ENCODE results near the gene CASZ1. TPM values are rescaled to one million over a fixed set of nuclear protein-coding genes. Genes with fewer than 3 reads are reported as not detected.
A peak's percentile ranks its signal among the peaks of the same experiment; 100 is the strongest.

CASZ1 gene
- total and polyA plus RNA-seq, 4 donors, result 3.4 to 39.0 (median 13.8) TPM

- Histone ChIP-seq H3K27me3 (ENCODE audit: control insufficient read depth in 1 of 2, insufficient read depth in 2 of 2, low read length in 1 of 2) (no peaks in the 10 kb centered on the region), H3K36me3 (ENCODE audit: control insufficient read depth in 1 of 2, insufficient read depth in 2 of 2, low read length in 1 of 2) (no peaks in the 10 kb centered on the region), H3K4me1 (ENCODE audit: control insufficient read depth in 1 of 2, insufficient read depth in 2 of 2, low read length in 2 of 2) (no peaks in the 10 kb centered on the region), H3K9me3 (ENCODE audit: control insufficient read depth, low read length) (no peaks in the 10 kb centered on the region), H3K27ac (ENCODE audit: low read depth in 1 of 2, low read length in 2 of 2) (no peak overlapping the region), H3K4me3 (ENCODE audit: low read length in 2 of 2) (no peak overlapping the region)
- ATAC-seq (ENCODE audit: low FRiP score) (no peak), DNase-seq (no peak)
- 94 to 96% methylated on average over 7 of the region's 7 CpGs for WGBS, 2 donors
- intact Hi-C loops (cut with DNase I), result loop anchor here (10.0 kb wide), 3 partner anchors 172 to 1112 kb away; partner anchors contain the start of genes CLSTN1 (in 1 of the 2) and TMEM201 (in 1 of the 2)
These were observed 99.5 kb downstream of the CASZ1 start for GRCh38 chr1:10696977-10697376.

DNA sequence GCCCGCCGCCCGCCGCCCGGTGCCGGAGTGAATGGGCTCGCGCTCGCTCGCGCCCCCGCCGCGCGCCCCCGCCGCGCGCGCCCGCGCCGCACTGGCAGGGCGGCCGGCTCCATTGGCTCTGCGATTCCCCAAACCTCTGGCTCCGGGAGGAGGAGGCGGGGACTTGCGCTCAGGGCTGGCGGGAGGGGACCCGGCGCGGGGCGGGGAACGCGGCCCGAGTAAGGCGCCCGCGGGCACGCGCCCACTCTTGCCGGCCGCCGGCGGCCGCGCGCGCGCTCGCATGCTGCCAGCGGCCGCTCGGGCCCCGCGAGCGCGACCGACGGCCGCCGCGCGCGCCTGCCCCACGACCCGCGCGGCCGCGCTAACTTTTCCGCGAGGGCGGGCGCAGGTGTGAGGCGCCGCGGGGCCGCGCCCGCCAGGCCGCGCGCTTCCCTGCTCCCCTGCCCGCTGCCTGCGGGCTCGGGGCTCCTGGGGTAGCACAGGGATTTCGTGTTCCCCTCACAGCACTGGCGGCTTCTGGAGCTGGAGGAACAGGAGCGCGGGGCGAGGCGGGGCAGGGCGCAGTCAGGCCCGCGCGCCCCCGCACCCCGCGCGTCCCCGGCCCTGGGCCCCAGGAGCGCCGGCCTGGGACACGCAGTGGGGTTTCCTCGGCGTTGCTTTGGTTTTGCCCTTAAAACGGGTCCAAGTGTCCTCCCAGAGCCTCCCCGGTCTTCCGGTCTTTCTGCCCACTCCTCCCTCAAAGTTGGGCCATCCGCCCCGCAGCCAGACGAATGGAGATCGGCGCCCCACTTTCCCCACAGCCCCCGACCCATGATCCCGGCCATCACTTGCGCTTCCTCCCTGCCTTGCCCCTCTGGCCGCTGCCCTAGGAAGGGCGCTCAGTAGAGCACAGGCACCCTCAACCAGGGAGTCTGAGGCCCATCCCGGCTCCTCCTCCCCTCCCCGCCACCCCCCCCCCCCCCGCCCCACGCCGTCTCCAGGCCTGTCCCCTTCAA lies 101.5 kb downstream of the CASZ1 start:
- Histone ChIP-seq H3K4me3 (ENCODE audit: low read length in 2 of 2) (peak overlapping the region; percentile 54 to 79), H3K27ac (ENCODE audit: low read depth in 1 of 2, low read length in 2 of 2) (peak overlapping the region in 1 of 2 donors; percentile 63), H3K9me3 (ENCODE audit: control insufficient read depth, low read length) (no peaks in the 10 kb centered on the region), H3K36me3 (ENCODE audit: control insufficient read depth in 1 of 2, insufficient read depth in 2 of 2, low read length in 1 of 2) (no peaks in the 10 kb centered on the region), H3K27me3 (ENCODE audit: control insufficient read depth in 1 of 2, insufficient read depth in 2 of 2, low read length in 1 of 2) (no peaks in the 10 kb centered on the region), H3K4me1 (ENCODE audit: control insufficient read depth in 1 of 2, insufficient read depth in 2 of 2, low read length in 2 of 2) (no peaks in the 10 kb centered on the region)
- intact Hi-C loops (cut with DNase I), result loop anchor here (5.0 to 10.0 kb wide), 4 partner anchors 63 to 1110 kb away; partner anchors contain the start of genes CLSTN1 (in 1 of the 2) and TMEM201 (in 1 of the 2)
- DNase-seq (peak; percentile 95 to 97), ATAC-seq (ENCODE audit: low FRiP score) (peak; percentile 85)
- WGBS, 2 donors, result 3% methylated on average over 29 to 126 of the region's 126 CpGs

DNA sequence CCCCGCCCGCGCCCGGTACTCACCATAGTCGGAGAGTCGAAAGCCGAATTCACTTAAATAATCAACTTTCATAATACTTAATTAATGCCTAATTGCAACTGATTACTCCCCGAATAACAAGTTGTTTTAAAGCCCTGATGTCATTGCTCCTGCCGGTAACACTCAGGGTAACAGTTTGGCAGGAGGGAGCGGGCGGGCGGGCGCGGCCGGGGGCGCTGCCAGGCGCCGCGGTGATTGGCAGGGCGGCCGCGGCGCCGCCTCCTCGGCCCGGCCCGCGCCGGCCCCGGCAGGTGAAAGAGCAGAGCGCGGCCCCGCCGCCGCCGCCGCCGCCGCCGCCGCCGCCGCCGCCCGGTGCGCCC lies 102.2 kb downstream of the CASZ1 start:
- WGBS, 2 donors, result 0 to 1% methylated on average over 26 to 46 of the region's 46 CpGs
- Histone ChIP-seq H3K36me3 (ENCODE audit: control insufficient read depth in 1 of 2, insufficient read depth in 2 of 2, low read length in 1 of 2) (no peaks in the 10 kb centered on the region), H3K27me3 (ENCODE audit: control insufficient read depth in 1 of 2, insufficient read depth in 2 of 2, low read length in 1 of 2) (no peaks in the 10 kb centered on the region), H3K4me3 (ENCODE audit: low read length in 2 of 2) (peak overlapping the region; percentile 79 to 91), H3K4me1 (ENCODE audit: control insufficient read depth in 1 of 2, insufficient read depth in 2 of 2, low read length in 2 of 2) (no peaks in the 10 kb centered on the region), H3K27ac (ENCODE audit: low read depth in 1 of 2, low read length in 2 of 2) (no peak overlapping the region), H3K9me3 (ENCODE audit: control insufficient read depth, low read length) (no peaks in the 10 kb centered on the region)
- intact Hi-C loops (cut with DNase I), result loop anchor here (5.0 to 10.0 kb wide), 4 partner anchors 62 to 1109 kb away; partner anchors contain the start of genes CLSTN1 (in 1 of the 2) and TMEM201 (in 1 of the 2)
- no peak for DNase-seq
- no peak for ATAC-seq (ENCODE audit: low FRiP score)

- Histone ChIP-seq H3K9me3 (ENCODE audit: control insufficient read depth, low read length) (no peaks in the 10 kb centered on the region), H3K4me1 (ENCODE audit: control insufficient read depth in 1 of 2, insufficient read depth in 2 of 2, low read length in 2 of 2) (no peaks in the 10 kb centered on the region), H3K27me3 (ENCODE audit: control insufficient read depth in 1 of 2, insufficient read depth in 2 of 2, low read length in 1 of 2) (no peaks in the 10 kb centered on the region), H3K27ac (ENCODE audit: low read depth in 1 of 2, low read length in 2 of 2) (peak overlapping the region in 1 of 2 donors; percentile 66), H3K4me3 (ENCODE audit: low read length in 2 of 2) (peak overlapping the region; percentile 79 to 91), H3K36me3 (ENCODE audit: control insufficient read depth in 1 of 2, insufficient read depth in 2 of 2, low read length in 1 of 2) (no peaks in the 10 kb centered on the region)
- no peak for ATAC-seq (ENCODE audit: low FRiP score)
- peak; percentile 66 to 86 for DNase-seq
- intact Hi-C loops (cut with DNase I), result loop anchor here (5.0 to 10.0 kb wide), 4 partner anchors 61 to 1109 kb away; partner anchors contain the start of genes CLSTN1 (in 1 of the 2) and TMEM201 (in 1 of the 2)
- 0 to 1% methylated on average over 75 to 79 of the region's 79 CpGs for WGBS, 2 donors
These were observed 102.8 kb downstream of the CASZ1 start for GRCh38 chr1:10693497-10694273.

DNA sequence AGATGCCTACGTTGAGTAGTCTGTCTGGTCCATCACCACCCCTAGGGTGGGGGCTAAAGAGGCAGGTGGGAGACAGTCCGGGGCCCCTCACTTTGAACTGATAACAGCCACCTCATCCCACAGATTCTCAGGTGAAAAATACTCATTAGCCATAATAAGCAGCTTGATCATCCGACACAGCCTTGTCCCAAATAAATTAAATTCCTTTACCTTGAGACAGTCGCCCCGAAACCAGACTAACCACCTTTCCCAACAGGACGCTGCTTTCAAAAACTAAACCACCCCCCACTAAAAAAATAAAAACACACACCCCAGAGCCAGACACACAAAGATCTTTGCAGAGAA lies 103.3 kb downstream of the CASZ1 start:
- Histone ChIP-seq H3K9me3 (ENCODE audit: control insufficient read depth, low read length) (no peaks in the 10 kb centered on the region), H3K27ac (ENCODE audit: low read depth in 1 of 2, low read length in 2 of 2) (no peak overlapping the region), H3K4me1 (ENCODE audit: control insufficient read depth in 1 of 2, insufficient read depth in 2 of 2, low read length in 2 of 2) (no peaks in the 10 kb centered on the region), H3K27me3 (ENCODE audit: control insufficient read depth in 1 of 2, insufficient read depth in 2 of 2, low read length in 1 of 2) (no peaks in the 10 kb centered on the region), H3K4me3 (ENCODE audit: low read length in 2 of 2) (peak overlapping the region; percentile 79 to 91), H3K36me3 (ENCODE audit: control insufficient read depth in 1 of 2, insufficient read depth in 2 of 2, low read length in 1 of 2) (no peaks in the 10 kb centered on the region)
- WGBS, 2 donors, result 51 to 54% methylated on average over 6 of the region's 6 CpGs
- DNase-seq (no peak), ATAC-seq (ENCODE audit: low FRiP score) (no peak)
- intact Hi-C loops (cut with DNase I), result loop anchor here (5.0 to 10.0 kb wide), 4 partner anchors 61 to 1108 kb away; partner anchors contain the start of genes CLSTN1 (in 1 of the 2) and TMEM201 (in 1 of the 2)

DNA sequence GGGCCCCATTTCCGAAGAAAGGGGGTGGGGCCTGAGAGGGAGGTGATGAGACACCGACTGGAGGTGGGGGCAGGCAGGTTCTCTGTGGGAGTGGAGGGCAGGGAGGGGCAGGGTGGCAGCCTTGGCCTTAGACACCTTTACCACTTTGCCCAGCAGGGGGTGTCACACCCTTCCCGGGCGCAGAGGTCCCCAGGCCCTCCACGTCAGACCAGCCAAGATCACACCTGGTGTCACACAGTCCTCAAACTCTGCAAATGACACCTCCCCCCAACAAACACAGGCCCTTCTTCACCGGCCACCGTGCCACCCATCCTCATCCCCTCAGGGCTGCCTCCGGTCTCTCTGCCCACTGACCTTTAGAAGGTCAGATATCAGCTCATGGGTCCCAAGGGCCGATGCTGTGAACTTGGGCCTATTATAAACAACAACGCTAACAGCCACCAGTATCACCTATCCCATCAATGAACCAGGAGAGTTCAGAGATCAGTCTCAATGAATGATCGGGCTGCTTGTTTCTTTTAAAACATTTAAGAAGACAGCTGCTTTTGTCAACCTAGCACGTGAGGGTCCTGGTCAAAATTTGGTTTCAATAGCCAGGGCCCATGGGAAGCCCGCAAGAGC lies 103.9 kb downstream of the CASZ1 start:
- Histone ChIP-seq H3K27me3 (ENCODE audit: control insufficient read depth in 1 of 2, insufficient read depth in 2 of 2, low read length in 1 of 2) (no peaks in the 10 kb centered on the region), H3K27ac (ENCODE audit: low read depth in 1 of 2, low read length in 2 of 2) (no peak overlapping the region), H3K36me3 (ENCODE audit: control insufficient read depth in 1 of 2, insufficient read depth in 2 of 2, low read length in 1 of 2) (no peaks in the 10 kb centered on the region), H3K4me1 (ENCODE audit: control insufficient read depth in 1 of 2, insufficient read depth in 2 of 2, low read length in 2 of 2) (no peaks in the 10 kb centered on the region), H3K4me3 (ENCODE audit: low read length in 2 of 2) (no peak overlapping the region), H3K9me3 (ENCODE audit: control insufficient read depth, low read length) (no peaks in the 10 kb centered on the region)
- WGBS, 2 donors, result 70 to 72% methylated on average over 11 to 13 of the region's 13 CpGs
- ATAC-seq (ENCODE audit: low FRiP score), result no peak
- intact Hi-C loops (cut with DNase I), result loop anchor here (5.0 to 10.0 kb wide), 4 partner anchors 60 to 1108 kb away; partner anchors contain the start of genes CLSTN1 (in 1 of the 2) and TMEM201 (in 1 of the 2)
- DNase-seq, result no peak

DNA sequence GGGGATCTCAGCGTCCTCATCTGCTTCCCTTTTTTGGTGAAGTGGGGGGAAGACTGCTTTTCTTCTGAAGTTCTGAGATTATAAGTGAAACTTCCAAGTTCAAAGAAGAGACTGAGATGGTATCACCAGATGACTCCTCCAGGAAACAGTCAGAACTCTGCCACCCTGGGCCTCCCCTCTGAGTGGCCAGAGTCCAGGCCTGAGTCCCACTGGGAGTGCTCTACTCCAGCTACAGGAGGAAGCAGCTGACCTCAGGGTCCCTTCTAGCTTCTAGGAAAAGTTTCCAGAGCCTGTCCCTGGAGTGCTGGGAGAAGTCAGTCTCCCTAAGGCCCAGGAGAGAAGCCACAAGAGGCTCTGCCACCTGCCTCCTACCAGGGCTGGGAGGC lies 104.7 kb downstream of the CASZ1 start:
- DNase-seq, result no peak
- WGBS, 2 donors, result 72 to 82% methylated on average over 1 of the region's 1 CpG
- Histone ChIP-seq H3K4me1 (ENCODE audit: control insufficient read depth in 1 of 2, insufficient read depth in 2 of 2, low read length in 2 of 2) (no peaks in the 10 kb centered on the region), H3K36me3 (ENCODE audit: control insufficient read depth in 1 of 2, insufficient read depth in 2 of 2, low read length in 1 of 2) (no peaks in the 10 kb centered on the region), H3K27ac (ENCODE audit: low read depth in 1 of 2, low read length in 2 of 2) (no peak overlapping the region), H3K9me3 (ENCODE audit: control insufficient read depth, low read length) (no peaks in the 10 kb centered on the region), H3K27me3 (ENCODE audit: control insufficient read depth in 1 of 2, insufficient read depth in 2 of 2, low read length in 1 of 2) (no peaks in the 10 kb centered on the region), H3K4me3 (ENCODE audit: low read length in 2 of 2) (no peak overlapping the region)
- intact Hi-C loops (cut with DNase I), result loop anchor here (5.0 to 10.0 kb wide), 4 partner anchors 59 to 1107 kb away; partner anchors contain the start of genes CLSTN1 (in 1 of the 2) and TMEM201 (in 1 of the 2)
- no peak for ATAC-seq (ENCODE audit: low FRiP score)

Measured in aorta (tissue), 5 donors.